Heart left ventricle (tissue), 16 donors: Measurements from ENCODE around the gene CPEB4. TPM values are rescaled to one million over a fixed set of nuclear protein-coding genes. Genes with fewer than 3 reads are reported as not detected.

Source experiments
- ATAC-seq, 4 donors: fragments of 200-7000 bp; cut with Tn5 transposase; one replicate each; pipeline ENCODE4 v1.9.1; 2020 to 2022; ENCODE audit warnings: moderate library complexity in 4 of 4, mild to moderate bottlenecking in 3 of 4, moderate number of reproducible peaks in 1 of 4
- DNase-seq, 5 donors: peaks; one replicate each; pipeline ENCODE4 v3.0.0-alpha.2; 2020
- H3K27ac ChIP-seq, 12 donors: fragments of 200-600 bp; sonication (generic) in 4 of 12; one replicate each; pipeline versions ENCODE4 v1.5.0 to v1.8.0; 2016 to 2022; ENCODE audit warnings: mild to moderate bottlenecking in 2 of 12
- H3K27me3 ChIP-seq, 9 donors: fragments of 200-600 bp; sonication (generic) in 2 of 9; one replicate each; pipeline versions ENCODE4 v1.5.1 to v1.8.0; 2016 to 2022; ENCODE audit warnings: mild to moderate bottlenecking in 3 of 9
- H3K36me3 ChIP-seq, 9 donors: fragments of 200-600 bp; sonication (generic) in 2 of 9; one replicate each; pipeline versions ENCODE4 v1.5.0 to v1.8.0; 2018 to 2022; ENCODE audit warnings: mild to moderate bottlenecking in 2 of 9
- H3K4me1 ChIP-seq, 12 donors: fragments of 200-600 bp; sonication (generic) in 4 of 12; one replicate each; pipeline versions ENCODE4 v1.5.0 to v1.8.0; 2016 to 2022; ENCODE audit warnings: mild to moderate bottlenecking in 3 of 12
- H3K4me3 ChIP-seq, 12 donors: fragments of 200-600 bp; sonication (generic) in 4 of 12; one replicate each; pipeline versions ENCODE4 v1.5.0 to v1.8.0; 2017 to 2022; ENCODE audit warnings: mild to moderate bottlenecking in 9 of 12, moderate library complexity in 4 of 12
- H3K9me3 ChIP-seq, 12 donors: fragments of 200-600 bp; sonication (generic) in 4 of 12; one replicate each; pipeline versions ENCODE4 v1.5.0 to v1.8.0; 2016 to 2022; ENCODE audit warnings: mild to moderate bottlenecking in 1 of 12
- POLR2A ChIP-seq, 2 donors: fragments of 450-650 bp; IDR thresholded peaks; one replicate each; pipeline ENCODE4 v1.6.1; 2017; ENCODE audit warnings: antibody characterized with exemption in 2 of 2, mild to moderate bottlenecking in 2 of 2, moderate library complexity in 2 of 2
- WGBS, 4 donors: extraction: QIAGEN DNeasy Blood & Tissue Kit in 2 of 4; methylation state at CpG; one replicate each; pipeline versions ENCODE4 v1.1.5 to v1.1.7; 2013 to 2018; 5-methylcytosine and 5-hydroxymethylcytosine counted together
- intact Hi-C, 10 donors: fragments of 100-400 bp; cut with DNase I; formaldehyde crosslinking; loops; one replicate each; pipeline versions ENCODE4 v1.11.1 to v1.14.2; 2022
- polyA plus RNA-seq, 2 donors: library from polyadenylated mRNA; stranded (reverse); fragments of 200-250 nt; gene quantifications; one replicate each; pipeline ENCODE4 v1.2.3, GENCODE V29; 2013
- total RNA-seq, 9 donors: library from RNA; depleted of rRNA in 2 of 9; stranded (reverse); fragments of >200 nt in 2 of 9; fragmentation: NEBNext Ultra II Directional in 3 of 9; extraction: Animal tissue kit (Norgen Biotek cat#: 25700) in 3 of 9; gene quantifications; one replicate each; pipeline versions ENCODE4 v1.1.0 to v1.2.4, GENCODE V29; 2016 to 2023
- TF ChIP-seq, protein P1 (sequence below), 12 donors: fragments of 200-600 bp; sonication (generic) in 4 of 12; IDR thresholded peaks; one replicate each; pipeline versions ENCODE4 v1.5.0 to v1.8.0; 2018 to 2022; ENCODE audit warnings: antibody characterized with exemption in 12 of 12, mild to moderate bottlenecking in 5 of 12
- donor health status: ischemic (EF 13 %, LVEDD 7.1; RV severe dilation, severe dysfunction).
- donor health status: healthy with polysubstance abuse.
- donor health status: DM: no; HTN: yes; CAD: no.
- donor health status: DM: no; HTN: no; CAD: no.
- donor health status: ischemic (EF 25% LVEDD 6.9; RV normal size, moderate dysfunction).
- donor health status: ischemic (EF 25% LVEDD 5.7; RV mildly dilated, moderate dysfunction).
- donor health status: healthy.
- donor health status: DM: yes; HTN: yes; CAD: no.
- donor health status: ischemic (EF 35%, LVEDD 5.7; RV mildly dilated, moderate dysfunction).
- donor health status: nonischemic (EF 11% LVEDD 7.7; RV severe dilation, severe dysfunction).
- donor health status: DM: yes; HTN: yes; CAD: no.
- donor health status: PGD.
- donor health status: ischemic (EF 29% LVEDD 5.4; RV normal size, mild dysfunction).
- donor health status: nonischemic (EF 23%, LVEDD 6.1; RV moderate dilation, normal function).

The CPEB4 gene
- total and polyA plus RNA-seq, 11 donors: 28.7 to 217 (median 168) TPM

DNA sequence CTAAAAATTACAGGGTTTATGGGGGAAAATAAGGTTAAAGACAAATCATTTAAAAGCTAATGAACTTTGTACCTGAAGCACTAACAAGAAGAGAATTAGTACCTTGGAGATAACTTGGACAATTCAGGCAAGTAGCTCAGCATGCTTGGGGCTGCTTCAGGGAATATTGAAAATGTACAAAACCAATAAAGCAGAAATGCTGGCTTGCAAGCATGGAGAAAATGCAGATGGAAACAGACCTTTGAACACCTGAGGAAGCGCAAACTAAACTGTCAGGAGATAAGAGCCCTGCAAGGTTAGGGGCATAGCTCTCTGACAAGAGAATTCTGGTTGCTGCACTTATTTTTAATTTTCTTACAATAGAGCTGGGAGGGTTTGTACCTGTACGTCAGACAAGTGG lies 58.2 kb downstream of the CPEB4 start:
- Histone ChIP-seq H3K36me3 (peaks cover 0 to 69% (median 64%) of the 10 kb centered on the region in 9 donors), H3K4me1 (peaks cover 0 to 53% (median 28%) of the 10 kb centered on the region in 12 donors), H3K27me3 (no peaks in the 10 kb centered on the region), H3K9me3 (no peaks in the 10 kb centered on the region), H3K4me3 (no peak overlapping the region), H3K27ac (no peak overlapping the region)
- no peak for TF ChIP-seq POLR2A (IDR thresholded peaks at IDR 0.05)
- TF ChIP-seq, protein P1, sequence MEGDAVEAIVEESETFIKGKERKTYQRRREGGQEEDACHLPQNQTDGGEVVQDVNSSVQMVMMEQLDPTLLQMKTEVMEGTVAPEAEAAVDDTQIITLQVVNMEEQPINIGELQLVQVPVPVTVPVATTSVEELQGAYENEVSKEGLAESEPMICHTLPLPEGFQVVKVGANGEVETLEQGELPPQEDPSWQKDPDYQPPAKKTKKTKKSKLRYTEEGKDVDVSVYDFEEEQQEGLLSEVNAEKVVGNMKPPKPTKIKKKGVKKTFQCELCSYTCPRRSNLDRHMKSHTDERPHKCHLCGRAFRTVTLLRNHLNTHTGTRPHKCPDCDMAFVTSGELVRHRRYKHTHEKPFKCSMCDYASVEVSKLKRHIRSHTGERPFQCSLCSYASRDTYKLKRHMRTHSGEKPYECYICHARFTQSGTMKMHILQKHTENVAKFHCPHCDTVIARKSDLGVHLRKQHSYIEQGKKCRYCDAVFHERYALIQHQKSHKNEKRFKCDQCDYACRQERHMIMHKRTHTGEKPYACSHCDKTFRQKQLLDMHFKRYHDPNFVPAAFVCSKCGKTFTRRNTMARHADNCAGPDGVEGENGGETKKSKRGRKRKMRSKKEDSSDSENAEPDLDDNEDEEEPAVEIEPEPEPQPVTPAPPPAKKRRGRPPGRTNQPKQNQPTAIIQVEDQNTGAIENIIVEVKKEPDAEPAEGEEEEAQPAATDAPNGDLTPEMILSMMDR (IDR thresholded peaks at IDR 0.05): no peak
- 86 to 97% (median 92%) methylated on average over 2 of the region's 2 CpGs for WGBS, 4 donors
- ATAC-seq: no peak
- intact Hi-C loops: loop anchor here in 1 of 10 donors (10.0 kb wide), 1 partner anchor 52 kb away; no protein-coding TSS in a partner anchor
- no peak for DNase-seq

GRCh38 chr5:173950829-173951228 lies 62.7 kb downstream of the CPEB4 start:
- ATAC-seq: no peak
- Histone ChIP-seq H3K36me3 (peaks cover 0 to 100% (median 98%) of the 10 kb centered on the region in 9 donors), H3K4me1 (peaks cover 0 to 45% (median 16%) of the 10 kb centered on the region in 12 donors), H3K4me3 (no peak overlapping the region), H3K27me3 (no peaks in the 10 kb centered on the region), H3K27ac (peak overlapping the region in 2 of 12 donors; percentile 0 to 36), H3K9me3 (no peaks in the 10 kb centered on the region)
- TF ChIP-seq, protein P1 (IDR thresholded peaks at IDR 0.05): no peak
- no peak for TF ChIP-seq POLR2A (IDR thresholded peaks at IDR 0.05)
- DNase-seq: no peak
- intact Hi-C loops: loop anchor here in 4 of 10 donors (2.0 to 10.0 kb wide), 3 partner anchors 20 to 186 kb away; no protein-coding TSS in a partner anchor
- WGBS, 4 donors: 41 to 65% (median 51%) methylated on average over 2 of the region's 2 CpGs

- H3K27me3 ChIP-seq: no peaks in the 10 kb centered on the region
- peaks cover 0 to 64% (median 19%) of the 10 kb centered on the region in 12 donors for H3K4me1 ChIP-seq
- peak overlapping the region in 11 of 12 donors; percentile 31 to 91 (median 79) for H3K27ac ChIP-seq
- DNase-seq (no peak), ATAC-seq (peak; percentile 19 to 57 (median 36))
- H3K9me3 ChIP-seq: no peaks in the 10 kb centered on the region
- H3K4me3 ChIP-seq: no peak overlapping the region
- no peak for TF ChIP-seq POLR2A (IDR thresholded peaks at IDR 0.05)
- TF ChIP-seq, protein P1 (IDR thresholded peaks at IDR 0.05): no peak
- 60 to 67% (median 62%) methylated on average over 5 of the region's 5 CpGs for WGBS, 4 donors
- intact Hi-C loops: loop anchor here in 3 of 10 donors (10.0 kb wide), 2 partner anchors 59 to 189 kb away; no protein-coding TSS in a partner anchor
- peaks cover 0 to 100% (median 96%) of the 10 kb centered on the region in 9 donors for H3K36me3 ChIP-seq
Observed at GRCh38 chr5:173953528-173954090, 65.5 kb downstream of the CPEB4 start.

- Histone ChIP-seq H3K27me3 (no peaks in the 10 kb centered on the region), H3K4me1 (peaks cover 0 to 64% (median 21%) of the 10 kb centered on the region in 12 donors), H3K4me3 (no peak overlapping the region), H3K9me3 (no peaks in the 10 kb centered on the region), H3K27ac (peak overlapping the region; percentile 36 to 91 (median 78)), H3K36me3 (peaks cover 0 to 100% (median 91%) of the 10 kb centered on the region in 9 donors)
- peak in 1 of 2 donors; percentile 26 for TF ChIP-seq POLR2A (IDR thresholded peaks at IDR 0.05)
- TF ChIP-seq, protein P1 (IDR thresholded peaks at IDR 0.05): no peak
- ATAC-seq (peak; percentile 76 to 91 (median 88)), DNase-seq (peak in 2 of 5 donors; percentile 28 to 52)
- WGBS, 4 donors: 43 to 61% (median 53%) methylated on average over 6 of the region's 6 CpGs
- intact Hi-C loops: loop anchor here in 3 of 10 donors (10.0 kb wide), 2 partner anchors 60 to 190 kb away; no protein-coding TSS in a partner anchor
Observed at GRCh38 chr5:173954671-173955521, 66.7 kb downstream of the CPEB4 start.
